ENCODE results near the gene ITSN2.

DNA sequence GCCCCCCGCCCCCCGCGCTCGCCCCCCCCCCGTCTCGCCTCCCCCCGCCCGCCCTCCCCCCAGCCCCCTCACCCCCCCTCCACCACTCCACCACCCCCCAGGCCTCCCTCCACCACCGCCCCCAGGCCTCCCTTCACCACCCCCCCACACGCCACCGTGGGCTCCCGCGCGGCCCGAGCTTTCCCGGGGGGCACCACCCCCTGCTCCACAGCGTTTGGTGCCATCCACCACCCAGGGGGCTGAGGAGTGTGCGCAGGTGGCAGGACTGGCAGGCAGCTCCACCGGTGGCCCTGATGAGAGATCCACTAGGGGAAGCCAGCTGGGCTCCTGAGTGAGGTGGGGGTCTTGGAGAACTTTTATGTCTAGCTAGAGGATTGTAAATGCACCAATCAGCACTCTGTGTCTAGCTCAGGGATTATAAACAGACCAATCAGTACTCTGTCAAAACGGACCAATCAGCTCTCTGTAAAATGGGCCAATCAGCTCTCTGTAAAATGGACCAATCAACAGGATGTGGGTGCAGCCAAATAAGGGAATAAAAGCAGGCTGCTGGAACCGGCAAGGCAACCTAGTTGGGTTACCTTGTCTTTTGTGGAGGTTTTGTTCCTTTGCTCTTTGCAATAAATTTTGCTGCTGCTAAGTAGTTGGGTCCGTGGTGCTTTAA lies 43.0 kb upstream of the ITSN2 start:
- TF ChIP-seq, protein P1, sequence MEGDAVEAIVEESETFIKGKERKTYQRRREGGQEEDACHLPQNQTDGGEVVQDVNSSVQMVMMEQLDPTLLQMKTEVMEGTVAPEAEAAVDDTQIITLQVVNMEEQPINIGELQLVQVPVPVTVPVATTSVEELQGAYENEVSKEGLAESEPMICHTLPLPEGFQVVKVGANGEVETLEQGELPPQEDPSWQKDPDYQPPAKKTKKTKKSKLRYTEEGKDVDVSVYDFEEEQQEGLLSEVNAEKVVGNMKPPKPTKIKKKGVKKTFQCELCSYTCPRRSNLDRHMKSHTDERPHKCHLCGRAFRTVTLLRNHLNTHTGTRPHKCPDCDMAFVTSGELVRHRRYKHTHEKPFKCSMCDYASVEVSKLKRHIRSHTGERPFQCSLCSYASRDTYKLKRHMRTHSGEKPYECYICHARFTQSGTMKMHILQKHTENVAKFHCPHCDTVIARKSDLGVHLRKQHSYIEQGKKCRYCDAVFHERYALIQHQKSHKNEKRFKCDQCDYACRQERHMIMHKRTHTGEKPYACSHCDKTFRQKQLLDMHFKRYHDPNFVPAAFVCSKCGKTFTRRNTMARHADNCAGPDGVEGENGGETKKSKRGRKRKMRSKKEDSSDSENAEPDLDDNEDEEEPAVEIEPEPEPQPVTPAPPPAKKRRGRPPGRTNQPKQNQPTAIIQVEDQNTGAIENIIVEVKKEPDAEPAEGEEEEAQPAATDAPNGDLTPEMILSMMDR (IDR thresholded peaks at IDR 0.05), result no peak
- no peak for TF ChIP-seq POLR2A (IDR thresholded peaks at IDR 0.05)
